HG03442 (cell line): ENCODE results near the gene SMAD9.

ENCODE experiments used
- ATAC-seq: cut with Tn5 transposase; IDR thresholded peaks from one replicate; pipeline ENCODE4 v1.9.1; 2021; ENCODE audit warnings: mild to moderate bottlenecking, moderate library complexity; ENCODE audit not compliant: unreplicated experiment

Gene SMAD9

DNA sequence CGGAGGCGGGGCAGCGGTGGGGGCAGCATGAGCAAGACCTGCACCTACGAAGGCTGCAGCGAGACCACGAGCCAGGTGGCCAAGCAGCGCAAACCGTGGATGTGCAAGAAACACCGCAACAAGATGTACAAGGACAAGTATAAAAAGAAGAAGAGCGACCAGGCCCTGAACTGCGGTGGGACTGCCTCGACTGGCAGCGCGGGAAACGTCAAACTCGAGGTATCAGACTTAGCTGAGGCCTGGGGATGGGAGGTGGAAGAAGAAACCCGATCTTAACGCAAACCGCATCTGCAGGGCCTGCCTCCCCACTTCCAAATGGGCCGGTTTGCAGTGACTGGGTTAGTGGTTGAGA lies 100.3 kb downstream of the SMAD9 start:
- peak; percentile 15 for ATAC-seq

DNA sequence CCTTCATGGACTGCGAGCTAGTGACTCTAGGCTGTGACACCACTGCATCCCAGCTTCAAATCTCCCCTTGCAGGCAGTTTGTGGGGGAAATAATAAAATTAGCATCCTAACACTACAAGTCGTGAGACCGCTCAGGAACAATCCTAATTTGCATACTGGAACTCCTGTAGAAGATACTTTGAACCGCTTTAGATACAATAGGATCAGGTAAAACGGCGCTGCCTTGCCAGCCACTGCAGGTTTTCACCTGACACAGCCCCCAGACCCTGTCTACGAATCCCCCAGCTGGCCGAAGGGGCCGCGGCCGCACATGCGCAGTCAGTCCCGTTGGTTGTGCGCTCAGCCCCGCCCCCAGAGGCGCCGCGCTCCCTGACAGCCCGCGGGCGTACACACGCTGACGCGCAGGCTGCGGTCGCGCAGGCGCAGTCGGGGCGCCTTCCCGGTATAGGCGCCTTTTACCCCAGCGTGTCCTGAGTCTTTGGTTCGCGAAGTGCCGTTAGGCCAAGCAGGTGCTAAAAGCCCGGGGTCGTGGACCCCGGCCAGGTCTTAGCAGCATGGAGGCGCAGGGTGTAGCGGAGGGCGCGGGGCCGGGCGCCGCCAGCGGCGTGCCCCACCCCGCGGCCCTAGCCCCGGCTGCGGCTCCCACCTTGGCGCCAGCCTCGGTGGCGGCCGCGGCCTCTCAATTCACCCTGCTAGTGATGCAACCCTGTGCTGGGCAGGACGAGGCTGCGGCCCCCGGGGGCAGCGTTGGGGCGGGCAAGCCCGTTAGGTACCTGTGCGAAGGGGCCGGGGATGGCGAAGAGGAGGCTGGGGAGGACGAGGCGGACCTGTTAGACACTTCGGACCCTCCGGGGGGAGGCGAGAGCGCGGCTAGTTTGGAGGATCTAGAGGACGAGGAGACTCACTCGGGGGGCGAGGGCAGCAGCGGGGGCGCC lies 101.0 kb downstream of the SMAD9 start, which contains the start of gene RFXAP:
Gene RFXAP, plus strand, starts transcription at position 419 of the 935 bp plus-strand sequence. Its CDS starts 136 bp downstream, at position 555.
- peak; percentile 82 for ATAC-seq

GRCh38 chr13:36817996-36818803 lies 101.8 kb downstream of the SMAD9 start:
- no peak for ATAC-seq

- ATAC-seq = no peak
Measured at GRCh38 chr13:36815062-36815461, 105.0 kb downstream of the SMAD9 start.

DNA sequence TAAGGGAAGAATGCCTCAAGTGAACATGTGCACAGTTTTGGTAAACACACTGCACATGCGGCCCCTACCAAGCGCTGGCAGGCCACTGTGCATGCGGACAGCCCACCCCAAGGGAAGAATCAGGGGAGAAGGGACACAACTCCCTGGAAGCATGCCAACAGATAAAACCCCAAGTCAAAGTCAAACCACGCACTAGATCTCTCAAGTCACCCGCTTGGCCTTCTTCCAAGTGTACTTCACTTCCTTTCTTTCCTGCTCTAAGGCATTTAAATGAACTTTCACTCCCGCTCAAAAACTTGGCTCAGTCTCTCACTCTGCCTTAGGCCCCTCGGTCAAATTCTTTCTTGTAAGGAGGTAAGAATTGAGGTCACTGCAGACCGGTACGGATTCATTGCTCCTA lies 105.6 kb downstream of the SMAD9 start:
- no peak for ATAC-seq

DNA sequence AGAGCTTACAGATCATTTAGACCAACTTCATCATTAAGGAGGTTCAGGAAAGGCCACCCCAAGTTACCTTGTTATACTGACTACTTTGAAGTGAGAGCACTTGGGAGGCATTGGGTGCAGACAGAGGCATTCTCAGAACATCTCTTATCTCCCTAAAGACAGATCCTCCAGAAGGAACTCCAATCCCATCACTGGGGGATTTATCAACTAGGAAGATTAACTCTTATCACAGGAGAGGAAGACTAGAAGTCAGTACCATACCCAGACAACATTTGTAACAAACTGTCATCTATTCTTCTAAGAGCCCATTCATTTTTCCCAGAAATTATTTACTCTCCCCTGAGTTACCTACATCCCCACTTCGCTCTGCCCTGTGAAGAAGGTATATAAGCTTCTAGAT lies 106.8 kb downstream of the SMAD9 start:
- ATAC-seq = no peak

DNA sequence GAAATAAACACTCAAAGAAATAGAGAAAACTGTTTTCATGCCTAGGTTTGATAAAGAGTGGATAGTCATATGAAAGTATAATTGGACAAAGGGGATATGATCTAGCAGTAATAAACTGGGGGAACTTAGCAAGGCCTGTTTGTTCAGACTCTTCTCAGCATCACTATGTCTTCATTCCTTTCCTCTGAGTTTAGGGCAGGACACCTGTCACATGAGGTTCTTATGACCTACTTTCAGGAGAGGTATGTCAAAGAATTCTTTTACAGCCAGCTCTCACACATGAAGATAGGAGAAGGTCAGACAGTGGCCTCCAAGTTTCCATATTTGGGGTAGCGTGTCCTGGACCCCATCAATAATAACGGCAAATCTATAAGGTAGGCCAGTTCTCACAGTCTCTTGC lies 112.4 kb downstream of the SMAD9 start:
- no peak for ATAC-seq

GRCh38 chr13:36806102-36806501 lies 113.9 kb downstream of the SMAD9 start:
- peak; percentile 50 for ATAC-seq

DNA sequence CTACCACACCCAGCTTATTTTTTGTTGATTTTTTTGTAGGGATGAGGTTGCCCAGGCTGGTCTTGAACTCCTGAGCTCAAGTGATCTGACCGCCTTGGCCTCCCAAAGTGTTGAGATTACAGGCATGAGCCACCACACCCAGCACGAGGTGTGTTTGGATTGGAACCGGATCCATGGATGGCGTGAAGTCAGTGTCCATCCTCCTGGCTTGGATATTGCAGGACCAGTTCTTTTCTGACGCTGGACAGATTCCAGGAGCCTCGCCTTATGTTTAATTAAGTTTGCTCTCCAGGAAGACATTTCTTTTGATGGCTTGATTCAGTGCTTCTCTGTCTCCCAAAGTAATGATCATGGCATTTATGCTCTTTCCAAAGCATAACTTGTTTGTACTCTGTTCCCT lies 115.5 kb downstream of the SMAD9 start:
- ATAC-seq = no peak

DNA sequence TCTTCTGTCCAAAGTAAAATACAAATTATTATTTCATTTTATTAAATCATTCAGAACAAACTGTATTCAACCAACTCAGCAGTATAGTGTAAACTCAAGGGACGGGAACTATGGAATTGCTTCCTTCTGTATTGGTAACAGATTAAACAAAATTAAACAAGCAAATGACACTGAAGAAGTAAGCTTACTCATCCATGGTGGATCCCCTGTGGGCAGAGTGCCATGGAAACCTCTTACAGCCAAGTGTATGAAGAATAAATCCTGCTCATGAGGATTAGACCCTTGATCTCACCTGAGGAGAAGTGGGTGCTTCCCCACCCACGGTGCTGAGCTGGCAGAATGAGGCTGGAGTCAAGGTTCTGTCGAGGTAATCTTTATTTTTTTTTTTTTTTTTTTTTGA lies 119.0 kb downstream of the SMAD9 start:
- ATAC-seq = no peak

DNA sequence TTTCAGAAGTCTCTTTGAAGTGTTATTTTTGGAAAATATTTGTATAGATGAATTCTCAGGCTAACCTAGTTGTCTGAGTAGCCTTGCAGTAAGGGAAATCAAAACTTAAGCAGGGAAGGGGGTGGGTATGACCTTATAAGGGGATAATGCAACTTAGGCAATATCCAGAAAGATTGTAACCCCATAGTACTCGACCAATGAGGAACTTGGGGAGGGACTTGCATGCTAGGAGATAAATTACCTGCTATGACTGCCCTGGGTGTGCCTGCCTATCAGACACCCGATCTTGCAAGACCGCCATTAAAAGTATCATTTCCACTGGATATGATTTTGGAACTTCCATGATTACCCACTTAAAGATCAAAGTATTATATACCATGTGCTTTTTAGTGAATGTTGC lies 124.0 kb downstream of the SMAD9 start:
- no peak for ATAC-seq

GRCh38 chr13:36795463-36795862 lies 124.6 kb downstream of the SMAD9 start:
- no peak for ATAC-seq
